HG03432 (cell line): ENCODE results near the gene LBH.

Experiments used
- ATAC-seq: cut with Tn5 transposase; IDR thresholded peaks from one replicate; pipeline ENCODE4 v1.9.1; 2021; ENCODE audit warnings: mild to moderate bottlenecking, moderate library complexity; ENCODE audit not compliant: unreplicated experiment

The LBH gene

GRCh38 chr2:30300456-30301221 lies 69.3 kb downstream of the LBH start:
- ATAC-seq = no peak

- ATAC-seq = no peak
Measured at GRCh38 chr2:30301551-30301950, 70.2 kb downstream of the LBH start.

DNA sequence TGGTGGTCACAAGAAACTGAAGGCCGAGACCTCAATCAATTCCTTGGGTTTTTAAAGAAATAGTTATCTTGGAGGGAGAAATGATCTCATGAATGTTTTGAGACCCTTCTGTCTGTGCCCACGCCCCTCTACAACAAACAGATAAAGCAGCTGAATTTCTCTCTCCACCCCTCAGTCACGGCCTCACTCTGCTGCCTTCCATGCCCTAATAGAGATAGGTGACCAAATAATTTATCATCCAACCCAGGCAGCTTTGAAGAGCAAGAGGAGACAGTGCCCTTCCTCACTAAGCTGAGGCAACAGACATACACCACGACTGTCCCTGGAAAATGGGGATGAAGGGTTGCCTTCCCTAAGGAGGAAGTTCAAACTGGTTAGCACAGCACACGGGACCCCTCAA lies 71.2 kb downstream of the LBH start:
- ATAC-seq = no peak

- no peak for ATAC-seq
Measured at GRCh38 chr2:30303095-30303494, 71.8 kb downstream of the LBH start.

GRCh38 chr2:30305235-30305634 lies 73.9 kb downstream of the LBH start:
- ATAC-seq = no peak

- no peak for ATAC-seq
Measured at GRCh38 chr2:30306522-30306921, 75.2 kb downstream of the LBH start.

GRCh38 chr2:30308280-30308679 lies 76.9 kb downstream of the LBH start:
- ATAC-seq = no peak
